ENCODE measurements around the gene SLC12A3. TPM values are rescaled to one million over a fixed set of nuclear protein-coding genes. Genes with fewer than 3 reads are reported as not detected.

The SLC12A3 gene
- total RNA-seq, 1 donor from 2014 or later: not detected

- Mint-ChIP-seq H3K9me3 (ENCODE audit: low read depth) (no peaks in the 10 kb centered on the region), H3K36me3 (ENCODE audit: insufficient read depth) (peaks cover 42% of the 10 kb centered on the region), H3K27ac (no peak overlapping the region), H3K4me1 (ENCODE audit: low read depth) (peaks cover 6% of the 10 kb centered on the region), H3K4me3 (ENCODE audit: low read depth) (no peak overlapping the region), H3K27me3 (no peaks in the 10 kb centered on the region)
- TF ChIP-seq CTCF (IDR thresholded peaks at IDR 0.05; ENCODE audit: unreplicated experiment): no peak
- no peak for DNase-seq (ENCODE audit: low spot score, unreplicated experiment)
These were observed 76.1 kb downstream of the SLC12A3 start for GRCh38 chr16:56941092-56941491.

GRCh38 chr16:56941856-56942331, 76.9 kb downstream of the SLC12A3 start:
- no peak for TF ChIP-seq CTCF (IDR thresholded peaks at IDR 0.05; ENCODE audit: unreplicated experiment)
- Mint-ChIP-seq H3K4me3 (ENCODE audit: low read depth) (no peak overlapping the region), H3K9me3 (ENCODE audit: low read depth) (no peaks in the 10 kb centered on the region), H3K27me3 (no peaks in the 10 kb centered on the region), H3K4me1 (ENCODE audit: low read depth) (peaks cover 6% of the 10 kb centered on the region), H3K36me3 (ENCODE audit: insufficient read depth) (peaks cover 41% of the 10 kb centered on the region), H3K27ac (no peak overlapping the region)
- no peak for DNase-seq (ENCODE audit: low spot score, unreplicated experiment)

- Mint-ChIP-seq H3K4me3 (ENCODE audit: low read depth) (no peak overlapping the region), H3K9me3 (ENCODE audit: low read depth) (no peaks in the 10 kb centered on the region), H3K27ac (no peak overlapping the region), H3K4me1 (ENCODE audit: low read depth) (peaks cover 6% of the 10 kb centered on the region), H3K36me3 (ENCODE audit: insufficient read depth) (peaks cover 29% of the 10 kb centered on the region), H3K27me3 (no peaks in the 10 kb centered on the region)
- no peak for DNase-seq (ENCODE audit: low spot score, unreplicated experiment)
- no peak for TF ChIP-seq CTCF (IDR thresholded peaks at IDR 0.05; ENCODE audit: unreplicated experiment)
These were observed 78.9 kb downstream of the SLC12A3 start for GRCh38 chr16:56943761-56944375.

- DNase-seq (ENCODE audit: low spot score, unreplicated experiment): no peak
- Mint-ChIP-seq H3K9me3 (ENCODE audit: low read depth) (no peaks in the 10 kb centered on the region), H3K36me3 (ENCODE audit: insufficient read depth) (peaks cover 20% of the 10 kb centered on the region), H3K27me3 (no peaks in the 10 kb centered on the region), H3K4me3 (ENCODE audit: low read depth) (no peak overlapping the region), H3K27ac (no peak overlapping the region), H3K4me1 (ENCODE audit: low read depth) (peaks cover 4% of the 10 kb centered on the region)
- no peak for TF ChIP-seq CTCF (IDR thresholded peaks at IDR 0.05; ENCODE audit: unreplicated experiment)
These were observed 80.2 kb downstream of the SLC12A3 start for GRCh38 chr16:56944954-56945839.

- Mint-ChIP-seq H3K4me3 (ENCODE audit: low read depth) (no peak overlapping the region), H3K27me3 (no peaks in the 10 kb centered on the region), H3K4me1 (ENCODE audit: low read depth) (peaks cover 4% of the 10 kb centered on the region), H3K9me3 (ENCODE audit: low read depth) (no peaks in the 10 kb centered on the region), H3K27ac (no peak overlapping the region), H3K36me3 (ENCODE audit: insufficient read depth) (peaks cover 19% of the 10 kb centered on the region)
- DNase-seq (ENCODE audit: low spot score, unreplicated experiment): no peak
- no peak for TF ChIP-seq CTCF (IDR thresholded peaks at IDR 0.05; ENCODE audit: unreplicated experiment)
These were observed 81.0 kb downstream of the SLC12A3 start for GRCh38 chr16:56945847-56946527.
